ENCODE data around the gene LRRC17. TPM values are rescaled to one million over a fixed set of nuclear protein-coding genes. Genes with fewer than 3 reads are reported as not detected.

LRRC17 gene
- total and polyA plus RNA-seq, 2 of the 4 experiments (the other 2 are of a cell fraction) = 250 to 280 TPM

DNA sequence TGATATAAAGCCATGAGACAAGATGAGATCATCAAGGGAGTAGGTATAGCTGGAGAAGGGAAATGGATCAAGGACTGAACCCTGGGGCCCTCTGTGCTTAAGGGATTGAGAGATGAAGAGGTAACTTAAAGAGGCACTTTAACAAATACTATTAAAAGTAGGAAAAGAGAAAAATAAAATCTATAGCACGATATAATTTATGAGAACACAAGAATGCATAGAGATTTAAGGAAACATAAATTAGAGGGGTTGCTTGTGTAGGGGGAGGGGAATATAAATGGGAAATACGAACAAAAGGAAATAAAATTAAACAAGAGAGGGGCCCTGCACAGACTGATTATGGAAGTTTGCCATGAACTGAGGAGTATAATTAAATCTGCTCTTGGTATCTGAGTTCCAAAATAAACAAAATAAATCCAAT, 15.6 kb upstream of the LRRC17 start:
- Histone ChIP-seq H3K4me2 (ENCODE audit: low read depth, low read length) (no peak overlapping the region), H2AK9ac (replicated peaks; ENCODE audit: low read depth, low read length, poor library complexity) (no peak overlapping the region), H3K56ac (ENCODE audit: extremely low read depth, insufficient read depth, low read length) (no peak overlapping the region), H2BK15ac (ENCODE audit: low read depth, low read length) (no peak overlapping the region), H3K9me1 (ENCODE audit: insufficient read depth, low read length) (peaks cover 2% of the 10 kb centered on the region; the same call in 1 of the 2 replicates), H3K14ac (replicated peaks; ENCODE audit: low read depth, low read length) (no peak overlapping the region), H3K36me3 (ENCODE audit: control insufficient read depth, insufficient read depth, low read length) (no peaks in the 10 kb centered on the region), H4K91ac (ENCODE audit: insufficient read depth, low read depth, low read length) (no peak overlapping the region), H3K23ac (ENCODE audit: low read depth, low read length) (no peak overlapping the region), H3K27ac (ENCODE audit: insufficient read depth, low read length) (no peak overlapping the region), H2BK120ac (ENCODE audit: low read depth, low read length) (no peak overlapping the region), H3K4me3 (ENCODE audit: insufficient read depth, low read depth, low read length) (no peak overlapping the region), H3K27me3 (ENCODE audit: control insufficient read depth, insufficient read depth, low read length) (no peaks in the 10 kb centered on the region), H3K9ac (ENCODE audit: low read depth, low read length) (no peak overlapping the region), H3K18ac (ENCODE audit: low read depth, low read length) (no peak overlapping the region), H2AK5ac (ENCODE audit: low read depth, low read length) (no peak overlapping the region), H3K4me1 (ENCODE audit: control insufficient read depth, insufficient read depth, low read length) (peaks cover 4% of the 10 kb centered on the region; the same call in 1 of the 2 replicates), H2BK5ac (ENCODE audit: low read depth, low read length, poor library complexity, severe bottlenecking) (no peak overlapping the region), H4K5ac (ENCODE audit: low read depth, low read length) (no peak overlapping the region), H3K4ac (ENCODE audit: low read depth, low read length) (no peak overlapping the region), H4K8ac (ENCODE audit: low read depth in 2 of 2, low read length in 2 of 2) (no peak overlapping the region), H2BK20ac (ENCODE audit: low read depth, low read length) (no peak overlapping the region), H3K79me1 (ENCODE audit: low read depth in 1 of 2, low read length in 2 of 2) (no peaks in the 10 kb centered on the region), H3K9me3 (ENCODE audit: control insufficient read depth, insufficient read depth, low read length) (no peaks in the 10 kb centered on the region), H2AFZ (replicated peaks; ENCODE audit: low read length, poor library complexity) (no peak overlapping the region), H4K20me1 (ENCODE audit: insufficient read depth, low read length) (no peaks in the 10 kb centered on the region)
- ChIA-PET CTCF (no interaction called here), POLR2A (ENCODE audit: unreplicated experiment) (no interaction called here)
- BruUV-seq (replicated peaks) = no TSS peak
- ATAC-seq (ENCODE audit: low read depth) = no peak
- whole genome bisulfite sequencing, 2 experiments (ENCODE audit: extremely low coverage in 2 of 2, insufficient read length in 1 of 2) = no CpG with 5 or more reads among the region's 2 CpGs
- DNase-seq = no peak
- intact Hi-C loops (cut with micrococcal nuclease) = no loop called here
- in situ Hi-C loops (cut with MboI; ENCODE audit: low sequenced_read_pairs) = no loop called here
- TF ChIP-seq MAZ (IDR thresholded peaks at IDR 0.05; ENCODE audit: borderline replicate concordance, low read depth, low read length) (no peak), CEBPB (IDR thresholded peaks at IDR 0.05; ENCODE audit: low read depth, low read length) (no peak)
- dilution Hi-C loops (cut with HindIII; ENCODE audit: low sequenced_read_pairs, unreplicated experiment) = no loop called here

Data from IMR-90 (cell line).